SK-N-SH (cell line): ENCODE measurements around the gene CCNG1. TPM values are rescaled to one million over a fixed set of nuclear protein-coding genes. Genes with fewer than 3 reads are reported as not detected.
A peak's percentile ranks its signal among the peaks of the same experiment; 100 is the strongest.

Experiments used
- CTCF ChIA-PET: fragments of 300-600, 350-600 bp; formaldehyde crosslinking; extraction: SDS; loops from one replicate; lab custom pipeline; 2021; lab: Yijun Ruan, JAX
- POLR2A ChIA-PET: fragments of 350-600 bp; sonication (Branson Sonifier 250); formaldehyde crosslinking; extraction: SDS; loops from one replicate; lab custom pipeline; 2020; ENCODE audit warnings: antibody characterized with exemption, inconsistent platforms; lab: Yijun Ruan, JAX
- DNase-seq: peaks from one replicate; pipeline ENCODE4 v3.0.0; 2012
- H2AFZ ChIP-seq: fragments of 200-600 bp; sonication (generic); 2 replicates; pipeline ENCODE4 v1.8.1; 2016; ENCODE audit warnings: antibody characterized with exemption, mild to moderate bottlenecking, low read depth
- H3F3A ChIP-seq: fragments of 200-600 bp; sonication (generic); replicated peaks from 2 replicates; pipeline ENCODE3; 2016; ENCODE audit warnings: antibody characterized with exemption, mild to moderate bottlenecking; ENCODE audit not compliant: insufficient read depth
- H3K27ac ChIP-seq, 2 experiments: fragments of 200-500 bp in 1 of 2; fragments of 200-600 bp in 1 of 2; sonication (Bioruptor generic) in 1 of 2; sonication (generic), shearing (Covaris generic) in 1 of 2; 2 replicates each; pipeline versions ENCODE4 v1.5.1 to v1.6.1; 2014 to 2016; ENCODE audit warnings: low read depth in 2 of 2, inconsistent platforms in 1 of 2, low read length in 1 of 2, mild to moderate bottlenecking in 1 of 2, mixed read lengths in 1 of 2
- H3K27me3 ChIP-seq: fragments of 200-600 bp; sonication (generic), shearing (Covaris generic); 2 replicates; pipeline ENCODE4 v1.6.1; 2016; ENCODE audit warnings: mixed run types; ENCODE audit not compliant: insufficient read depth
- H3K36me3 ChIP-seq, 2 experiments: fragments of 200-500 bp in 1 of 2; fragments of 200-600 bp in 1 of 2; sonication (Bioruptor generic) in 1 of 2; sonication (generic) in 1 of 2; replicated peaks in 1 of 2; 2 replicates each; pipeline versions ENCODE3 to v1.5.1; 2014 to 2016; ENCODE audit warnings: low read length in 1 of 2, mild to moderate bottlenecking in 1 of 2; ENCODE audit not compliant: insufficient read depth in 2 of 2, control insufficient read depth in 1 of 2
- H3K4me1 ChIP-seq, 2 experiments: fragments of 200-500 bp in 1 of 2; fragments of 200-600 bp in 1 of 2; sonication (Bioruptor generic) in 1 of 2; sonication (generic), shearing (Covaris generic) in 1 of 2; 2 replicates each; pipeline versions ENCODE4 v1.5.1 to v1.6.1; 2014 to 2016; ENCODE audit warnings: low read depth in 1 of 2, low read length in 1 of 2, mixed run types in 1 of 2; ENCODE audit not compliant: insufficient read depth in 2 of 2, control insufficient read depth in 1 of 2
- H3K4me2 ChIP-seq: fragments of 200-600 bp; sonication (generic), shearing (Covaris generic); 2 replicates; pipeline ENCODE4 v1.6.1; 2017; ENCODE audit warnings: mixed run types
- H3K4me3 ChIP-seq, 2 experiments: fragments of 200-500 bp in 1 of 2; fragments of 200-600 bp in 1 of 2; sonication (Bioruptor generic) in 1 of 2; sonication (generic), shearing (Covaris generic) in 1 of 2; 2 replicates each; pipeline versions ENCODE4 v1.5.1 to v1.8.1; 2014 to 2016; ENCODE audit warnings: low read depth in 2 of 2, inconsistent platforms in 1 of 2, low read length in 1 of 2, mild to moderate bottlenecking in 1 of 2, mixed read lengths in 1 of 2, moderate library complexity in 1 of 2
- H3K79me2 ChIP-seq: fragments of 200-600 bp; sonication (generic); 2 replicates; pipeline ENCODE4 v1.8.1; 2017; ENCODE audit warnings: mild to moderate bottlenecking; ENCODE audit not compliant: insufficient read depth
- H3K9ac ChIP-seq: fragments of 200-600 bp; sonication (generic); 2 replicates; pipeline ENCODE4 v1.6.1; 2017; ENCODE audit warnings: mixed run types
- H3K9me2 ChIP-seq: fragments of 200-600 bp; sonication (generic); 2 replicates; pipeline ENCODE4 v1.6.1; 2017; ENCODE audit warnings: mixed run types
- H3K9me3 ChIP-seq: fragments of 200-600 bp; sonication (generic); 2 replicates; pipeline ENCODE4 v1.6.1; 2017; ENCODE audit warnings: mixed run types, mild to moderate bottlenecking, moderate library complexity
- H4K20me1 ChIP-seq: fragments of 200-600 bp; sonication (generic); 2 replicates; pipeline ENCODE4 v1.6.1; 2017; ENCODE audit warnings: mild to moderate bottlenecking, mixed run types; ENCODE audit not compliant: insufficient read depth
- CHD2 ChIP-seq: fragments of 150-350 bp; IDR thresholded peaks from 2 replicates; pipeline ENCODE4 v1.6.1; 2018; ENCODE audit warnings: low read length; ENCODE audit not compliant: partially characterized antibody
- CTCF ChIP-seq: fragments of 200-600 bp; sonication (generic); IDR thresholded peaks from 2 replicates; pipeline ENCODE4 v1.6.1; 2017; ENCODE audit warnings: antibody characterized with exemption, mild to moderate bottlenecking, moderate library complexity
- ELF1 ChIP-seq: IDR thresholded peaks from 2 replicates; pipeline ENCODE4 v1.4.0; 2012
- EZH2phosphoT487 ChIP-seq: fragments of 200-600 bp; sonication (generic); IDR thresholded peaks from 2 replicates; pipeline ENCODE4 v1.6.1; 2017; ENCODE audit warnings: low read depth, mixed run types, mild to moderate bottlenecking, antibody characterized with exemption, moderate library complexity, borderline replicate concordance
- FOSL2 ChIP-seq: IDR thresholded peaks from 2 replicates; pipeline ENCODE4 v1.4.0; 2012; ENCODE audit warnings: low read depth, mild to moderate bottlenecking, moderate library complexity, borderline replicate concordance
- GABPA ChIP-seq: IDR thresholded peaks from 2 replicates; pipeline ENCODE4 v1.4.0; 2012; ENCODE audit warnings: low read depth, mild to moderate bottlenecking
- GATA2 ChIP-seq: sonication (generic); formaldehyde crosslinking; IDR thresholded peaks from 2 replicates; pipeline ENCODE4 v1.5.0; 2020; ENCODE audit warnings: mild to moderate bottlenecking, missing genetic modification reagents
- IRF3 ChIP-seq: fragments of 150-350 bp; IDR thresholded peaks from 2 replicates; pipeline ENCODE4 v1.6.1; 2016; ENCODE audit warnings: mild to moderate bottlenecking, low read depth, low read length
- JUND ChIP-seq: IDR thresholded peaks from 2 replicates; pipeline ENCODE4 v1.4.0; 2012
- MEF2A ChIP-seq: IDR thresholded peaks from 2 replicates; pipeline ENCODE4 v1.4.0; 2012; ENCODE audit warnings: low read depth, borderline replicate concordance
- NFIC ChIP-seq: IDR thresholded peaks from 2 replicates; pipeline ENCODE4 v1.4.0; 2012; ENCODE audit warnings: borderline replicate concordance
- NRF1 ChIP-seq: IDR thresholded peaks from 2 replicates; pipeline ENCODE4 v1.6.1; 2012; ENCODE audit warnings: low read depth, mild to moderate bottlenecking, low read length
- PBX3 ChIP-seq: IDR thresholded peaks from 2 replicates; pipeline ENCODE4; 2012
- POLR2AphosphoS5 ChIP-seq: IDR thresholded peaks from 2 replicates; pipeline ENCODE4 v1.6.1; 2012; ENCODE audit warnings: low read depth, low read length
- RCOR1 ChIP-seq: fragments of 150-350 bp; IDR thresholded peaks from 2 replicates; pipeline ENCODE4 v1.6.1; 2017; ENCODE audit warnings: antibody characterized with exemption, low read length
- RFX5 ChIP-seq: IDR thresholded peaks from 2 replicates; pipeline ENCODE4 v1.6.1; 2012; ENCODE audit warnings: mild to moderate bottlenecking, improper control_type of control experiment, low read length
- RXRA ChIP-seq: IDR thresholded peaks from 2 replicates; pipeline ENCODE4 v1.4.0; 2012; ENCODE audit warnings: low read depth, mild to moderate bottlenecking, borderline replicate concordance
- TAF1 ChIP-seq: IDR thresholded peaks from 2 replicates; pipeline ENCODE4 v1.6.1; 2012; ENCODE audit warnings: low read depth, mild to moderate bottlenecking, low read length, moderate library complexity, borderline replicate concordance
- TCF12 ChIP-seq: IDR thresholded peaks from 2 replicates; pipeline ENCODE4 v1.4.0; 2012
- TEAD4 ChIP-seq: IDR thresholded peaks from 2 replicates; pipeline ENCODE4 v1.4.0; 2012; ENCODE audit warnings: mild to moderate bottlenecking, borderline replicate concordance; ENCODE audit not compliant: insufficient read depth
- USF2 ChIP-seq: fragments of 150-350 bp; IDR thresholded peaks from 2 replicates; pipeline ENCODE4 v1.6.1; 2017; ENCODE audit warnings: antibody characterized with exemption, low read length, low read depth, borderline replicate concordance
- ZBTB33 ChIP-seq: IDR thresholded peaks from 2 replicates; pipeline ENCODE4 v1.4.0; 2012; ENCODE audit warnings: low read depth, borderline replicate concordance
- WGBS: methylation state at CpG from one replicate; pipeline ENCODE4 v1.1.6; 2017; ENCODE audit warnings: low lambda C conversion rate; 5-methylcytosine and 5-hydroxymethylcytosine counted together
- polyA plus RNA-seq, 3 experiments: library from polyadenylated mRNA; depleted of rRNA; stranded (reverse); fragments of >200 nt; gene quantifications; 2 replicates each; pipeline ENCODE4 v1.2.3, GENCODE V29; 2012

CCNG1 gene
- polyA plus RNA-seq, 1 of the 3 experiments (the other 2 are of a cell fraction): 49.0 TPM

GRCh38 chr5:163456029-163456589 is 18.7 kb downstream of the CCNG1 start:
- Histone ChIP-seq H3K4me2 (0 out of 2 replicates have a peak overlapping the region, but pooled peaks have one; percentile 23), H2AFZ (no peak overlapping the region), H3K9ac (no peak overlapping the region), H3K36me3 (peaks cover 29 to 36% of the 10 kb centered on the region in 2 experiments), H3K9me2 (no peaks in the 10 kb centered on the region), H4K20me1 (no peaks in the 10 kb centered on the region), H3K79me2 (peaks cover 36% of the 10 kb centered on the region), H3K4me3 (no peak overlapping the region), H3K27me3 (no peaks in the 10 kb centered on the region), H3K27ac (peak overlapping the region; percentile 23 to 54; a peak in 3 of 4 replicates), H3F3A (peaks cover 47% of the 10 kb centered on the region), H3K4me1 (peaks cover 7 to 12% of the 10 kb centered on the region in 2 experiments; a peak in 3 of 4 replicates), H3K9me3 (no peaks in the 10 kb centered on the region)
- ChIA-PET CTCF (no interaction called here), POLR2A (no interaction called here)
- 34% methylated on average over 2 of the region's 2 CpGs for WGBS
- no peak for DNase-seq
- TF ChIP-seq NFIC (peak; percentile 47; the same call in 1 of the 2 replicates), PBX3 (peak; percentile 27; the same call in 1 of the 2 replicates), CHD2 (no peak), GATA2 (no peak), NRF1 (no peak), GABPA (no peak), RCOR1 (no peak), JUND (peak; percentile 39), TCF12 (peak; percentile 82), ZBTB33 (no peak), MEF2A (no peak), RFX5 (no peak), EZH2phosphoT487 (no peak), TEAD4 (no peak), TAF1 (no peak), ELF1 (no peak), POLR2AphosphoS5 (no peak)
- TF ChIP-seq, all 33 proteins: peak for 4

GRCh38 chr5:163456840-163457239 is 19.4 kb downstream of the CCNG1 start:
- no peak for DNase-seq
- POLR2A ChIA-PET: no interaction called here
- Histone ChIP-seq H3K9me2 (no peaks in the 10 kb centered on the region), H3K27me3 (no peaks in the 10 kb centered on the region), H3K79me2 (peaks cover 36% of the 10 kb centered on the region), H3F3A (peaks cover 53% of the 10 kb centered on the region), H3K4me3 (no peak overlapping the region), H3K36me3 (peaks cover 29 to 36% of the 10 kb centered on the region in 2 experiments), H4K20me1 (no peaks in the 10 kb centered on the region), H3K9ac (no peak overlapping the region), H3K4me1 (peaks cover 7 to 12% of the 10 kb centered on the region in 2 experiments; a peak in 3 of 4 replicates), H3K4me2 (0 out of 2 replicates have a peak overlapping the region, but pooled peaks have one; percentile 21), H3K9me3 (no peaks in the 10 kb centered on the region), H2AFZ (no peak overlapping the region), H3K27ac (peak overlapping the region in 1 of 2 experiments; percentile 54; a peak in 2 of 4 replicates)
- CTCF ChIA-PET: no interaction called here
- whole genome bisulfite sequencing: 91% methylated on average over 7 of the region's 7 CpGs
- no peak for TF ChIP-seq IRF3
- TF ChIP-seq MEF2A: no peak
- TF ChIP-seq EZH2phosphoT487: no peak
- no peak for TF ChIP-seq GABPA
- TF ChIP-seq FOSL2: no peak
- no peak for TF ChIP-seq TAF1
- no peak for TF ChIP-seq NRF1
- TF ChIP-seq CTCF: no peak
- no peak for TF ChIP-seq RXRA
- no peak for TF ChIP-seq USF2
